Aorta (tissue), 5 donors: ENCODE data around the gene FYB1. TPM values are rescaled to one million over a fixed set of nuclear protein-coding genes. Genes with fewer than 3 reads are reported as not detected.

Experiments used
- ATAC-seq: fragments of 200-7000 bp; cut with Tn5 transposase; one replicate; pipeline ENCODE4 v1.9.1; 2022; ENCODE audit warnings: moderate library complexity; ENCODE audit not compliant: low FRiP score
- DNase-seq, 2 donors: peaks; one replicate each; pipeline ENCODE4 v3.0.0-alpha.2; 2020
- H3K27ac ChIP-seq, 2 donors: one replicate each; pipeline ENCODE4 v1.5.1; 2013; ENCODE audit warnings: low read length in 2 of 2, mild to moderate bottlenecking in 2 of 2, moderate library complexity in 2 of 2, control low read depth in 1 of 2, inconsistent platforms in 1 of 2, low read depth in 1 of 2
- H3K27me3 ChIP-seq, 2 donors: one replicate each; pipeline ENCODE4 v1.6.1; 2013; ENCODE audit warnings: control low read depth in 1 of 2, low read length in 1 of 2, mild to moderate bottlenecking in 1 of 2, moderate library complexity in 1 of 2; ENCODE audit not compliant: insufficient read depth in 2 of 2, control insufficient read depth in 1 of 2
- H3K36me3 ChIP-seq, 2 donors: one replicate each; pipeline ENCODE4 v1.6.1; 2013; ENCODE audit warnings: control low read depth in 1 of 2, low read length in 1 of 2, mild to moderate bottlenecking in 1 of 2; ENCODE audit not compliant: insufficient read depth in 2 of 2, control insufficient read depth in 1 of 2
- H3K4me1 ChIP-seq, 2 donors: one replicate each; pipeline ENCODE4 v1.6.1; 2013; ENCODE audit warnings: low read length in 2 of 2, control low read depth in 1 of 2, mild to moderate bottlenecking in 1 of 2, moderate library complexity in 1 of 2; ENCODE audit not compliant: insufficient read depth in 2 of 2, control insufficient read depth in 1 of 2
- H3K4me3 ChIP-seq, 2 donors: one replicate each; pipeline ENCODE4 v1.5.1; 2013; ENCODE audit warnings: low read length in 2 of 2, control low read depth in 1 of 2, mild to moderate bottlenecking in 1 of 2
- H3K9me3 ChIP-seq: one replicate; pipeline ENCODE4 v1.6.1; 2013; ENCODE audit warnings: mild to moderate bottlenecking, low read length; ENCODE audit not compliant: control insufficient read depth
- WGBS, 2 donors: extraction: QIAGEN DNeasy Blood & Tissue Kit; methylation state at CpG; one replicate each; pipeline ENCODE4 v1.1.7; 2013; 5-methylcytosine and 5-hydroxymethylcytosine counted together
- intact Hi-C, 2 donors: fragments of 100-400 bp; cut with DNase I; formaldehyde crosslinking; loops; one replicate each; pipeline versions ENCODE4 v1.14.2 to v1.15.0; 2022
- polyA plus RNA-seq, 2 donors: library from polyadenylated mRNA; stranded (reverse); fragments of 200-250 nt; gene quantifications; one replicate each; pipeline ENCODE4 v1.2.3, GENCODE V29; 2013
- total RNA-seq, 2 donors: library from RNA; stranded (reverse); fragmentation: NEBNext Ultra II Directional; extraction: Animal tissue kit (Norgen Biotek cat#: 25700); gene quantifications; one replicate each; pipeline ENCODE4 v1.2.1, GENCODE V29; 2021
- donor health status: healthy with polysubstance abuse.
- donor health status: Bipolar disorder and iron deficiency.
- donor health status: DM: no; HTN: no; CAD: no.
- donor health status: DM: no; HTN: no; CAD: no.
- donor health status: DM: yes; HTN: yes; CAD: no.

Gene FYB1
- total and polyA plus RNA-seq, 4 donors = 0.87 to 45.8 (median 13.3) TPM

DNA sequence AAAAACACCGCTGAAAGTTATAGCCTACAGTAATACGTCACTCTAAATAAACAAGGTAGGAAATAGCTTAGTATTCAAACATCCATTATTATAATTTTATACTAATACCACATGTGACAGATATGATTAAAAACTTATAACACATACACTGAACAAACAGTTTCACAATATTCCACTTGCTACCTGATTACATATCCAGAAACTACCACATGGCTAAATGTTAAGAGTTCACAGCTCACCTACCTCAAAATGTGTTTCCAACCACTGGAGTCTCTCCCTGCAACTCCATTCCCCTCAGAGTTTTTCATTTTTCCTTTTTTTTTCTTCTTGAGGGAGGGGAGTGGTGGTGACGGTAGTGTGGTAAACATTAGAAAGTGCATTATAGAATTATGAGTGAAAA, 157.3 kb downstream of the FYB1 start:
- no peak overlapping the region for H3K27ac ChIP-seq
- H3K36me3 ChIP-seq = peaks cover 0 to 2% of the 10 kb centered on the region in 2 donors
- no peaks in the 10 kb centered on the region for H3K27me3 ChIP-seq
- intact Hi-C loops = no loop called here
- 67 to 72% methylated on average over 3 of the region's 3 CpGs for WGBS, 2 donors
- no peak for DNase-seq
- no peak for ATAC-seq
- no peak overlapping the region for H3K4me3 ChIP-seq
- no peaks in the 10 kb centered on the region for H3K9me3 ChIP-seq
- H3K4me1 ChIP-seq = peaks cover 0 to 2% of the 10 kb centered on the region in 2 donors

DNA sequence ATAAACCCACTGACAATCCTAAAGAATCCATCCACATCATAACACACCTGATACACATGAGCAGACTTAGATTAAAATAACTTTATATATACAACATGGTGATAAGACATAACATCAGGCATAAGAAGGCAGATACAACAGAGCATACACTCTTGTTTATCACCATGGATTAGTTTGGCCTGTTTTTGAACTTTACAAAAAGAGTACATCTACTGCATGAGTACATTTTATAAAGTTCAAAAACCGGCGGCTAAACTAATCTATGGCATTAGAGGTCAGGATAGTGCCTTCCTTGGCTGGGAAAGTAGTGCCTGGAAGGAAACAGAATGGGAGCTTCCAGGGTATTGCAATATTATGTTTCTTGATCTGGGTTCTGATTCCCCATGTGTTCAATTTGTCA, 160.3 kb downstream of the FYB1 start:
- Histone ChIP-seq H3K9me3 (no peaks in the 10 kb centered on the region), H3K4me3 (no peak overlapping the region), H3K27ac (no peak overlapping the region), H3K4me1 (no peaks in the 10 kb centered on the region), H3K27me3 (no peaks in the 10 kb centered on the region), H3K36me3 (no peaks in the 10 kb centered on the region)
- ATAC-seq = no peak
- DNase-seq = no peak
- WGBS, 2 donors = 78 to 84% methylated on average over 2 of the region's 2 CpGs
- intact Hi-C loops = no loop called here

DNA sequence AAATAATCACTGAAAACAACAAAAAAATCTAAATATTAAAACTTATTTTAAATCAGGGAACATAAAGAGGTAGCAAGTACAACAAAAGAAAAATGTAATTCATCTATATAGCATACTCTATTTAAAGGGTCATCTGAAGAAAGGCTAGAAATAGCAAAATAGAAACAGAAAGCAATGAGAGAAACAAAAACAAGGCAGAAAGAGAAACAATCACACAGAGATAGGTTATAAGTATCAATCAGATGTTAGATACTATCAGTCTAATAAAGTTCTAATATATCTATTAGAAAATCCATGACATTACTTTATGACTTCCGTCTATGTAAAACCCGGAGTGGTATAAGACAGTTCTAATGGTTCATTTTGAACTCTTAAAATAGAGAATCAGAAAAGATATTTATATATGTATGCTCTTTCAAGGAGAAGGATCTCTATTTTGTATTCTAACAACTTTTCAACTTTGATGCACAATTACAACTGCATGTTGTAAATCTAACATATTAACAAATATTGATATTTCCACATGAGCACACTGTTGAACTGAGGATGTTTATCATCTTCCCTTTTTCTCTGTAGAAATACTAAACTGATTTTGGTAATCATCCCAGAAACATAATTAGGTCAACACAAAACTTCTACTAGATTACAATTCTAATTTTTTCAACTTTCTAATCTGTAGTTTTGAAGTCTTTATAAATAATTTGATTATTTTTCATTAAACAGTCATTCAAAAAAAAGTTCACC, 161.0 kb downstream of the FYB1 start:
- no peak overlapping the region for H3K27ac ChIP-seq
- H3K4me3 ChIP-seq = no peak overlapping the region

DNA sequence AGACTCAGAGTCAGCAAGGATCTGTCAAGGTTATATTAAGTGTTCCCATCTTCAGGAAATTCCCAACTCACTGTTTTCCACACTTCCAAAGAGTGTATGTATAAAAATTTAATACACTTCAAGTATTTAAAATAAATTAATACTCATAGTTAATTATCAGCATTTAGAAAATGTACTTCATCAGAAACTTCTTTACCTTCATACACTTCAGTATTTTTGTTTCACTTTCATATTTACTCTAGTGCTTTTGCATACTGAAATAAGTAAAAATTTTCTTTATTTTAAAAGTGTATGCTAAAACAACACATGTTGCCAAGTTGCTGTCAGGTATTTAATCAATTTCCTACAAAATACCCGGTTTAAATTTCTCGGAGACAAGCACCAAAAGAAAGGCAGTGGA, 161.6 kb downstream of the FYB1 start:
- Histone ChIP-seq H3K27me3 (no peaks in the 10 kb centered on the region), H3K9me3 (no peaks in the 10 kb centered on the region), H3K4me1 (no peaks in the 10 kb centered on the region), H3K4me3 (no peak overlapping the region), H3K36me3 (no peaks in the 10 kb centered on the region), H3K27ac (no peak overlapping the region)
- ATAC-seq (no peak), DNase-seq (no peak)
- intact Hi-C loops = no loop called here
- 11 to 15% methylated on average over 2 of the region's 2 CpGs for WGBS, 2 donors

More for the DNA sequence above, 161.0 kb downstream of the FYB1 start:
- WGBS, 2 donors = 71 to 73% methylated on average over 2 of the region's 2 CpGs
- Histone ChIP-seq H3K36me3 (no peaks in the 10 kb centered on the region), H3K4me1 (no peaks in the 10 kb centered on the region), H3K27me3 (no peaks in the 10 kb centered on the region), H3K9me3 (no peaks in the 10 kb centered on the region)
- DNase-seq = no peak
- no peak for ATAC-seq
- intact Hi-C loops = no loop called here

DNA sequence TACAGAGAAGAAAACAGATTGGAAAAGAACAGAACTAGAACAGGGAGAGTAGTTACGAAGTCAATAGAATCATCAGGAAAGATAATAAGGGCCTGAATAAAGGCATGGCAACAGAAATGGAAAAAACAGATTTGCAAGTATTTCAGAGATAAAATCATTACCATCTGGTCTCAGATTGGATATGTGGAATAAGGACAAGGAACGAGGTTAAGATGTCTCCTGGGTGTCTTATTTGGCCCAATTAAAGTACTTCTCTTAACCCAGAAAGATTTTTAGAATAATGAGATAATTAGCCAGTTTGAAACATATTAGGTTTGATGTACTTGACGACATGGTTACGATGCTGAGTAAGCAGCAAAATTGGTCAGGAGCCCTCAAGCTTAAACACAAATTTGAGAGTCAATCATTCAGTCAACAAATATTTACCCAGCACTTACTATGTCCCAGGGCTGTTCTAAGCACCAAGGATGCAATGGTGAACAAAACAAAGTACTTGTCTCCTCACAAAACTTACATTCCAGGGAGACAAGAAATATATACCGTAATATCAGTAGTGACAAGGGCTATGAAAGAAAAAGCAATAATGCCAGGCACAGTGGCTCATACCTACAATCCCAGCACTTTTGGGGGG, 163.5 kb downstream of the FYB1 start:
- 95 to 98% methylated on average over 5 of the region's 5 CpGs for WGBS, 2 donors
- Histone ChIP-seq H3K9me3 (no peaks in the 10 kb centered on the region), H3K27me3 (no peaks in the 10 kb centered on the region), H3K36me3 (no peaks in the 10 kb centered on the region), H3K27ac (no peak overlapping the region), H3K4me1 (no peaks in the 10 kb centered on the region), H3K4me3 (no peak overlapping the region)
- intact Hi-C loops = no loop called here
- ATAC-seq (no peak), DNase-seq (no peak)

Other genes with a start within 250 kb of the FYB1 start
- gene RICTOR, start 145.2 kb downstream of the FYB1 start, total RNA-seq = 10 to 100 TPM; 57.1 to 69.5 TPM
- 1 to 10 TPM; 3.9 to 6.3 TPM for gene RICTOR, start 145.2 kb downstream of the FYB1 start, polyA plus RNA-seq
- gene C9, start 144.9 kb upstream of the FYB1 start, total RNA-seq = under 1 TPM; 0.13 to 0.30 TPM
- gene C9, start 144.9 kb upstream of the FYB1 start, polyA plus RNA-seq = under 1 TPM in 1 of 2 donors, not detected in 1; 0.25 TPM
- gene DAB2, start 205.4 kb upstream of the FYB1 start, total RNA-seq = 100 to 1,000 TPM; 119 to 255 TPM
- gene DAB2, start 205.4 kb upstream of the FYB1 start, polyA plus RNA-seq = 10 to 100 TPM; 21.9 to 36.3 TPM